Measurements from ENCODE around the gene MAN1A1. TPM values are rescaled to one million over a fixed set of nuclear protein-coding genes. Genes with fewer than 3 reads are reported as not detected.

Gene MAN1A1
- total and polyA plus RNA-seq, 2 of the 8 experiments (the other 6 are each of a cell fraction or from before 2014, with no cell fraction given), result 1.8 to 5.4 TPM

DNA sequence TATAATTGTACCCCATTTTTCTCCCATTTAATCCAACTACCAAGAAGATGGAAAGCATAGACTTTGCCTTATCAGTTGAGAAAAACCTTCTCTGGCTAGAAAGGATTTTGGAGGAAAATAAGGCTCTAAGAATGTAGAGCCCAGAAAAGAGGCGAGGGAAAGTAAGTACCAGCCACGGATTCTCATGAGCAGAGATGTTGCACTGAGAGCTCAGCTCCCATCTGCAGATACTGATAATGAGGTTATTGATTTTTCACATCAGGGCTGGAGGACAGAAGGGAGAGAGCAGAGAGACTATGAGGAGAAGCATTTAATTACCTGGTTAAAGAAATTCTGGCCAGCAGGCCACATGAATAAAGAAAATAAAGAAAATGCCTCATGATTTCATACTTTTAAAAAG lies 166.7 kb downstream of the MAN1A1 start:
- POLR2A ChIA-PET (ENCODE audit: partially characterized antibody), result no interaction called here
- TF ChIP-seq CHD1 (IDR thresholded peaks at IDR 0.05; ENCODE audit: low read depth, low read length) (no peak), BRCA1 (IDR thresholded peaks at IDR 0.05; ENCODE audit: low read depth, low read length) (no peak), CBX5 (IDR thresholded peaks at IDR 0.05; ENCODE audit: low read depth, low read length) (no peak), SP1 (IDR thresholded peaks at IDR 0.05; ENCODE audit: low read depth, low read length) (no peak), ASH2L (IDR thresholded peaks at IDR 0.05; ENCODE audit: low read length) (no peak), CEBPB (IDR thresholded peaks at IDR 0.05; ENCODE audit: low read depth, low read length) (no peak), SRF (IDR thresholded peaks at IDR 0.05; ENCODE audit: low read depth, low read length) (no peak), EP300 (IDR thresholded peaks at IDR 0.05; ENCODE audit: borderline replicate concordance in 1 of 2, low read depth in 2 of 2, low read length in 2 of 2) (no peak), SAP30 (IDR thresholded peaks at IDR 0.05; ENCODE audit: insufficient read depth, insufficient replicate concordance, low read length) (no peak), EGR1 (IDR thresholded peaks at IDR 0.05; ENCODE audit: borderline replicate concordance, low read depth, low read length) (no peak), SIX5 (IDR thresholded peaks at IDR 0.05; ENCODE audit: low read depth, low read length) (no peak), JUN (IDR thresholded peaks at IDR 0.05; ENCODE audit: low read depth, low read length) (no peak), SIRT6 (IDR thresholded peaks at IDR 0.05; ENCODE audit: low read length) (no peak)
- TF ChIP-seq, protein P1, sequence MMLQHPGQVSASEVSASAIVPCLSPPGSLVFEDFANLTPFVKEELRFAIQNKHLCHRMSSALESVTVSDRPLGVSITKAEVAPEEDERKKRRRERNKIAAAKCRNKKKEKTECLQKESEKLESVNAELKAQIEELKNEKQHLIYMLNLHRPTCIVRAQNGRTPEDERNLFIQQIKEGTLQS (IDR thresholded peaks at IDR 0.05; ENCODE audit: insufficient read depth, low read depth, low read length), result no peak
- TF ChIP-seq, protein P2, sequence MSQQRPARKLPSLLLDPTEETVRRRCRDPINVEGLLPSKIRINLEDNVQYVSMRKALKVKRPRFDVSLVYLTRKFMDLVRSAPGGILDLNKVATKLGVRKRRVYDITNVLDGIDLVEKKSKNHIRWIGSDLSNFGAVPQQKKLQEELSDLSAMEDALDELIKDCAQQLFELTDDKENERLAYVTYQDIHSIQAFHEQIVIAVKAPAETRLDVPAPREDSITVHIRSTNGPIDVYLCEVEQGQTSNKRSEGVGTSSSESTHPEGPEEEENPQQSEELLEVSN (IDR thresholded peaks at IDR 0.05), result no peak

More for the DNA sequence above, 166.7 kb downstream of the MAN1A1 start:
- Histone ChIP-seq H2AFZ (ENCODE audit: low read length) (no peak overlapping the region), H3K27me3 (replicated peaks in 1 of 4; ENCODE audit: control insufficient read depth in 3 of 4, extremely low read depth in 1 of 4, insufficient read depth in 3 of 4, low read length in 3 of 4) (no peaks in the 10 kb centered on the region), H3K79me1 (ENCODE audit: low read depth, low read length) (no peaks in the 10 kb centered on the region), H4K20me1 (replicated peaks in 1 of 2; ENCODE audit: control insufficient read depth in 1 of 2, insufficient read depth in 2 of 2, low read length in 2 of 2) (no peaks in the 10 kb centered on the region), H3K27ac (ENCODE audit: low read depth, low read length) (no peak overlapping the region), H3K36me3 (ENCODE audit: control insufficient read depth in 2 of 4, insufficient read depth in 4 of 4, low read length in 3 of 4) (no peaks in the 10 kb centered on the region), H3K4ac (replicated peaks; ENCODE audit: insufficient read length, low read depth, low read length) (no peak overlapping the region), H2AK5ac (ENCODE audit: low read depth, low read length) (no peak overlapping the region), H2BK15ac (ENCODE audit: low read length) (no peak overlapping the region), H2BK5ac (ENCODE audit: low read depth, low read length) (no peak overlapping the region), H3K4me2 (ENCODE audit: insufficient read depth in 1 of 2, low read depth in 2 of 2, low read length in 2 of 2) (no peak overlapping the region), H4K91ac (replicated peaks; ENCODE audit: insufficient read length, low read length) (no peak overlapping the region), H4K5ac (ENCODE audit: insufficient read length, low read depth, low read length) (no peak overlapping the region), H3K79me2 (ENCODE audit: control insufficient read depth in 1 of 2, insufficient read depth in 2 of 2, low read length in 2 of 2) (no peaks in the 10 kb centered on the region), H3K23ac (ENCODE audit: insufficient read length) (no peak overlapping the region), H3K9me3 (ENCODE audit: insufficient read depth in 2 of 2, low read depth in 1 of 2, low read length in 1 of 2) (no peaks in the 10 kb centered on the region), H2BK20ac (ENCODE audit: low read length) (no peak overlapping the region), H3K4me1 (replicated peaks in 1 of 4; ENCODE audit: control insufficient read depth in 3 of 4, insufficient read depth in 4 of 4, low read length in 3 of 4) (peaks cover 0 to 2% (median 0%) of the 10 kb centered on the region in 4 experiments; a peak in 1 of 7 replicates), H2BK120ac (replicated peaks; ENCODE audit: low read depth, low read length) (no peak overlapping the region), H3K23me2 (ENCODE audit: low read depth, low read length) (no peaks in the 10 kb centered on the region), H3K14ac (ENCODE audit: insufficient read length) (no peak overlapping the region), H3K56ac (replicated peaks; ENCODE audit: insufficient read length, low read depth, low read length) (no peak overlapping the region), H3K9ac (replicated peaks in 1 of 4; ENCODE audit: extremely low read depth in 1 of 4, low read depth in 3 of 4, low read length in 3 of 4) (no peak overlapping the region), H3K18ac (ENCODE audit: extremely low read depth, low read length) (no peak overlapping the region), H4K8ac (ENCODE audit: extremely low read depth, insufficient read depth, low read length) (no peak overlapping the region), H2BK12ac (ENCODE audit: low read depth, low read length) (no peak overlapping the region), H3K4me3 (ENCODE audit: extremely low read depth in 1 of 4, insufficient read depth in 2 of 4, low read depth in 3 of 4, low read length in 4 of 4) (no peak overlapping the region)
- 86% methylated on average over 2 of the region's 2 CpGs; no CpG with 5 or more reads in 1 of the 2 experiments for WGBS, 2 experiments (ENCODE audit: extremely low coverage in 1 of 2, insufficient coverage in 1 of 2, insufficient read length in 1 of 2, insufficient replicate concordance in 2 of 2, low coverage in 1 of 2, low lambda C conversion rate in 2 of 2, missing lambda C conversion rate in 1 of 2)
- FAIRE-seq (no peak), DNase-seq (ENCODE audit: low read depth in 1 of 2, low spot score in 2 of 2) (no peak)
- CTCF ChIA-PET (ENCODE audit: partially characterized antibody), result interaction anchor here (0.6 to 1.9 kb wide), 2 partner anchors 10 to 149 kb away, joined by 3 to 6 read pairs; no protein-coding TSS in a partner anchor
